ENCODE data around the gene PPDPF.
A peak's percentile ranks its signal among the peaks of the same experiment; 100 is the strongest.

Gene PPDPF

DNA sequence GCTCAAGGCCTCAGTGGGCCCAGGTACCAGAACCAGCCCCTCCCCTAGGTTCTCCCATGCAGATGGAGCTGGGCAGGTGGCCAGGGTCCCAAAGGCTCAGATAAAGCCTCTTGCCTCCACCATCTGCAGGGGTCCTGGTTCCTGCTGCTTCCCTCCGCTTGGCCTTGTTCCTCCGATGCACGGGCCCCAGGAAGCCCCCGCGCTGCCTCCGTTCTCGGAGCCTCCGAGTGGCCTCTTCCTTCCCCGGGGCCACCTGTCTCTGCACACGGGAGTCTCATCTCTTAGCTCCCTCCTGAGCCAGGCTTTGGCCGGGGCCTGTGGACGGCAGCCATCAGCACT, 18.5 kb downstream of the PPDPF start:
- DNase-seq, result no peak

DNA sequence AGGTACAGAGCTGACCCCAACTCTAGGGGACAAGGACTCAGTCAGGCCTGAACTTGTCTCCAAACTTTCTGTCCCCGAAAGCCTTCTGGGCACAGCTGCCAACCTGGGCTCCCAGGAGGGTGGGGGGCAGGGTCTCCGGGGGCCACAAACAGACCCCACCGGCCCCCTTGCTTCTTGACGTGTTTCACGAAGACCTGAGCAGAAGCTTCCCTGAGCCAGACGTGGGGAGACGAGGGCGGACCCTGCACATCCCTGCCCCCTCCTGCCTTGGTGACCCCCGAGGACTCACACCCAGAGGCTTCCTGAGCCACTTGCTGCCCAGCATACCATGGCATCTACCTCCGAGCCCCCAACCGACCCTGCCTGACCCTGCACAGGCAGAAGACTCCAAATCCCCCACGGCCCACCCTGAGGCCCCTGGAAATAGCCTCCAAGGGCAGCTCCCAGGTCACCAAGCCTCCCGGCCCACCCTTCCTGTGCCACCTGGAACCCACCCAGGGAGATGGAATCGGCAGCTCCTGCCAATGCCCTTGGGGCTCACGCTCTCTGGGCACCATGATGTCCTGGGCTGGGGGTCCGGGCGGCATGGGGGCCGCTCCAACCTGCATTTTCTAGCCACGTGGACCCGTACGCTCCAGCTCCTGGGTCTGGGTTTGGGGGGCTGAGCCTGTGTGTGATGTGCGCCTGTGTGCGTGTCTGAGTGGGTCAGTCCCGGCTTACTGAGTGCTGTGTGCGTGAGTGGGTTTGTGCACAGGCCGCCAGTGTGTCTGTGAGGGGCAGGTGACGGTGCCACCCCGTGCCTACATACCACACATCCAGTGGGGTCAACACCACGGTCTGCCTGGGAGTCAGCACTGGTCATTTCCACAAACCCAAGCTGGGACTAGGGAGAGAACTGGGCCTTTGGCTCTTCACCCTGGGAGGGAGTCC, 19.1 kb downstream of the PPDPF start:
- no peak for DNase-seq

DNA sequence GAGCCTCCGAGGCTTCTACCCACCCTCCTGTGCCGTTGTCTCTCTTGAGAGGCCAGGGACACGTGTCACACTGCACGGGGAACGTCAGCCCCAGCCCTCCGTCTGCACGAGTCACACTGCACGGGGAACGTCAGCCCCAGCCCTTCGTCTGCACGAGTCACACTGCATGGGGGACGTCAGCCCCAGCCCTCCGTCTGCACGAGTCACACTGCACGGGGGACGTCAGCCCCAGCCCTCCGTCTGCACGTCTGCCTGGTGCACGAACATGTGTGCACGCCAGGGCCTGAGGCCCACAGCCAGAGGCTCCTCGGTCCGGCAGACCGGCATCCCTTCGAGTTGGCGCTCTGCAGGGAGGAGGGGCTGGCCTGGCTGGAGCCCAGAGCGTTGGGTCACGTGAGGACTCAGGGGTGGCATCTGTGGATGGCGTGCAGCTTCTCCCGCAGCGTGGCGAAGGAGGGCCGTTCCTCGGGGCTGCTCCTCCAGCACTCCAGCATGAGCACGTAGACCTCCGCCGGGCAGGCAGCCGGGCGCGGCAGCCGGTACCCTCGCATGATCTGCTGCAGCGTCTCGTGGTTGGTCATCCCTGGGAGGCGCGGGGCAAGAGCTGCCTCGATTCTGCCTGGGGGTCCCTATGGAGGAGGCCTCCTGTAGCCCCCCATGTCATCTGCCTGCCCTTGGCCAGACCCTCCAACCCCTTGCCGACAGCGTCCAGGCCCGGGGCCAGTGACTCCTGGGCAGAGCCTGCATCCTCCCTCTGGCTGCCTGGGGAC, 20.0 kb downstream of the PPDPF start:
- DNase-seq, result no peak

DNA sequence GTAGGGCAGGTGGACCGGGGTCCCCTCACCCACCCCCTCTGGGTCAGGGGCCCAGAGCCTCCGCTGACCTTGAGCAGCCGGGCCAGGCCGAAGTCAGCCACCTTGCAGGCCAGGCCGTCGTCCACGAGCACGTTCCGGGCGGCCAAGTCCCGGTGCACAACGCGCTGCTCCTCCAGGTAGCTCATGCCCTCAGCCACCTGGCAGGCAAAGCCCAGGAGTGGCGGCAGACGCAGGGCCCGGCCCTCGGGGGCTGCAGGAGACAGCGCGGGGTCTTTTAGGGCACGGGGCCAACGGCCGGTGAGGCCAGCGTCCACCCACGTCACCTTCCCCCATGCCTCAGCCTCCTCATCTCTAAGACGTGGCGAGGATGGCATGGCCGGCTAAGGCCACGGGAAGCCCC, 20.8 kb downstream of the PPDPF start:
- DNase-seq, result no peak

DNA sequence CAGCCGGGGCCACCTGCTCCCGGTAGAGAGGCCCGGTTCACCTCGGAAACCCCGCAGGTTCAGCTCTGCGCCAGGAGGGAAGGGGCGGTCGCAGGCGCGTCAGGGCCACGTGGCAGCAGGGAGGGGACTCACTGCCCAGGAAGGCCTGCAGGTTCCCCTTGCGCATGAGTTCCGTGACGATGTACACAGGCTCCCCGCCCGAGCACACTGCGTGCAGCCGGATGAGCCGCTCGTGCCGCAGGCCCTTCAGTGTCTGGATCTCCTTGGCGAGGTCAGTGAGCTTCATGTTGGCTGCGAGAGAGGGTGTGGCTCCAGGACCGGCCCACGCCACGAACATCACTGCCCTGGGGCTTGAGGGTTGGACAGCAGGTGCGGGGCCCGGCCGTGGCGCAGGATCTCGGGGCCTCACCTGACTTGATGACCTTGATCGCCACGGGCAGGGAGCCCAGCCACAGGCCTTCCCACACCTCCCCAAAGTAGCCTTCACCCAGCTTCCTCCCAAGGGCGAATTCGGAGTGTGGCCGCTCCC, 21.5 kb downstream of the PPDPF start:
- DNase-seq, result no peak

DNA sequence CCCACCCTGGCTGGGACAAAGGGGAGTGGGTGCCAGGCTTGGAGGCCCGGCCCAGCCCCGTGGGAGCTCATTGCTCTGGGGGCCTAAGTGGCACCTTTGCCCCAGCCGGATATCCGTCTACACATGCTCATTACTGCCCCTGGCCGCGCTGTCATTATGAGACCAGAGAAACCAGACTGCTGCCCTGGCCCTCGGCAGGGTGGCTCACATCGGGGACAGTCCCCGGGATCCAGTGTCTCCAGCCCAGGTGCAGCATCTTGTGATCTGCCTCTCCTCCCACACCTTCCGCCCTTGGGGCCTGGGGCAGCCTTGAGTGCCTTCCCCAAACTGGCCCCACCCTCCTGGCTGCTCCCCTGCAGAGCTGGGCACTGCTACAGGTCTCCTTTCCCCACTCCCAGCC, 22.1 kb downstream of the PPDPF start:
- DNase-seq, result no peak

DNA sequence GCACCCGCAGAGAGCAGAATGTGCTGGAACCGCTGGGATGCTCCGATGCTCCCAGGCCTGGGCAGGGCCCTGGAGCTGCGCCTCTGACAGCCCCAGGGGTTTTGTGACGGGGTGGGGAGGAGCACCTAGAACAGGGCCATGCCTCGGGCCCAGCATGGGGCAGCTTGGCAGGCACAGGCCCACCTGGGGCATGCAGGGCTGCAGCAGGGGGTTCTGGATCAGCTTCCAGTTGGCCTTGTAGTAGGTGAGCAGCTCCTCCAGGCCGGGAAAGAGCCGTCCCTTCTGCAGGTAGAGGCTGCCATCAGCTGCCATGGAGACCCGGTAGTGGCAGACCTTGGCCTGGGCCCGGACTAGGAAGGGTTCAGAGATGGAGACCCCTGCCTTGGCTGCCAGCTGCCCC, 22.6 kb downstream of the PPDPF start:
- no peak for DNase-seq

DNA sequence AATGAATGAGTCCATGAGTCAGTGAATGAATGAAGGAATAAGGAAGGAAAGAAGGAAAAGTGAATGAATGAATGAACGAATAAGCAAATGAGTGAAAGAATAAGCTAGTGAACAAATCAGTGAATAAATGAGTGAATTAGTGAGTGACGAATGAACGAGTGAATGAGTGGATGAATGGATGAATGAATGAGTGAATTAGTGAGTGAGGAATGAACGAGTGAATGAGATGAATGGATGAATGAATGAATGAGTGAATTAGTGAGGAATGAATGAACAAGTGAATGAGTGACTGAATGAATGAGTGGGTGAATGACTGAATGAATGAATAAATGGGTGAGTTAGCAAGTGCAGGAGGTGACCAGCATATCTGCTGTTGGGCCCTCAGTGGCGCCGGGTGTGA, 23.2 kb downstream of the PPDPF start:
- DNase-seq, result no peak

DNA sequence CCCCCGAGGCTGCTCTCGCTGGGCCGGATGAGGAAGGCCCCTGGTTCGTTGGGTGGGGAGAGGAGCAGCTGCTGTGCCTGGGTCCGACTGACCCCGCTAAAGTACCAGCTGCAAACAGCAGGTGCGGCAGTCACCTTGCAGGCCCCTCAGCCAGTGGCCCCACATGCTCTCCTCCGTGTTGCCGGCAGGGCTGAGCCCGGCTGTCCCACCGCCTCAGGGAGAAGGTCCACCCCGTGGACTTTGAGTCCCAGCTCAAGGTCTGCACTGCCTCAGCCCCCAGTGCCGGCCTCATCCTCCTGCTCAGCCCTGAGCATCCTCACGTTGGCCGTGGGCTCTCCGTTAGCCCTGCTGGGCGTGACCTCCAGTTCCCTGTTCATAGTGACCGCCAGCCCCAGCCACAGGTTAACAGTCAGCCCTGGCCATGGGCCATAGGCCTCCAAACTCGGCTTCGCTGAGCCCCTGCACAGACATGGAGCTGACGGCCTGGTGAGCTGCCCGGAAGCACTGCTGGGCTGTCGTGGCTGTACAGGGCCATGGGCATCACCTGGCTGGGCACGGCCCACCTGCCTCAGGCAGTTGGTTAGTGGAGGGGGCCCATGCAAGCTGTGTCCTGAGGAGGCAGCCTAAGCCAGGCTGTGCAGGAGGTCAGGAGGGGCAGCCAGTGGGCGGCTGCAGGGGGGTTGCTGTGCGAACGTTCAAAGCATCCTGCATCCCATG, 23.8 kb downstream of the PPDPF start:
- DNase-seq, result no peak

DNA sequence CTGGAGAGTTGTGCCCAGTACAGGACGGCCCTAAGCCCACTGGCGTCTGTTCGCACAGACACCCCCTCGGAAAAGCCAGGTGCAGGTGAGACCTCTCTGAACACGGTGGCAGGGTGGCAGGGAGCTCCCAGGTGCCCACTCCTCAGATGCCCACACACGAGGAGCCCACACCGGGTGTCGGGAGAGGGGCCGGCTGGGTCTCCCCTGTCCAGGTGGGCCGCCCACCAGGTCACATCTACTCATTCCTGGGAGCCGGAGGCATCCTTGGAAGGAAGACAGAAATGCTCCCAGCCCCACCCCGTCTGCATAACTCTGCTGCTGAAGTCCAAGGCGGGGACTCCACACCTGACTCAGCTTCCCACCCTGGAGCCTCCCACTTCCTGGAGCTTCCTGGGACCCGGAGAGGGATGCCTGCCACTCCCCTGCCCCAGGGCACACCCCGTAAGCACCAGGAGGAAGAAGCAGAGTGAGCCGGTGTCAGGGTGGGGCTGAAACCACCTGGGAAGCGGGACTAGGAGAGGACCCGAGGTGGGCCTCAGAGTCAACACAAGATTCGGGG, 24.5 kb downstream of the PPDPF start:
- DNase-seq, result no peak

DNA sequence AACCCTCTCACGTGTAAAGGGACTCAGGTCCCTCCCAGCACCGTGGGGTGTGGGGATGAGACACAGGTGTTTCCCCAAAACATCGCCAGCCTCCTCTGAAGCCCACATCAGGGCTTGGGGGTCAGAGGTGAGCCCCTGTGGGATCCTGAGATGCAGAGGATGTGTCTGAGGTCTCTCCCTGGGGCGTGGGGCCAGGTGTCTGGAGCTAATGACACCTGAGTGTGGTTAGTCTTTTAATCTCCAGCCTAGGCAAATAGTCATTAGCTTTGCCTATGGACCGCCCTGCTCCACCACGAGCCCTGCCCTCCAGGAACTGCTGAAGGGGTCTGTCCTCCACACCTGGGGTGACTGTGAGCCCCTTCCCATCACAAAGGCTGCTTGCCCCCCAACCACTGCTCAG, 25.2 kb downstream of the PPDPF start:
- no peak for DNase-seq

DNA sequence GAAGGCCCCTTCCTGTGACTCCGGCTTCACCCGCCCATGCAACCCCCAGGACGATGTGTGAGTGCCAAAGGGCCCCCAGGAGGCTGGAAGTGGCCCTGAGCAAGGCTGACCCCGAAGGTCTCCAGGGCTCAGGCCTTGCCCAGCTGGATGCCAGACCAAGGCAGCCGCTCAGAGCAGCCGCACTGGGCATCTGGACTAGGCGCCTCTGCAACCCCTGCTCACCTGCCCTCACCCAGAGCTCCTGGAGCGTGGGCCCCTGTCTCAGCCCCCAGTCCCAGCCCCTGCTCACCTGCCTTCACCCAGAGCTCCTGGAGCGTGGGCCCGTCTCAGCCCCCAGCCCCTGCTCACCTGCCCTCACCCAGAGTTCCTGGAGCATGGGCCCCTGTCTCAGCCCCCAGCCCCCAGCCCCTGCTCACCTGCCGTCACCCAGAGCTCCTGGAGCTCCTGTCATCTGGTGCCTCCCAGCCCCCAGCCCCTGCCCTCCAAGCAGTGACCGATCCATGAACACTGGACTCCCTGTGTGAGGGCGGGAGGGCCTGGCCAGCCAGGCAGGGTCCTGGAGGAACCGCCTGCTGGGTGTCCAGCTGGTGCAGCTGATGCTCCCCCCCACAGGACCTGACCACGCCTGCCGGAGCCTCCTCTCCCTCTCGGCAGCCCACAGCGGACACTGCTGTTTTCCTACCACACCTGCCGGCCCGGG, 25.8 kb downstream of the PPDPF start:
- DNase-seq, result no peak

DNA sequence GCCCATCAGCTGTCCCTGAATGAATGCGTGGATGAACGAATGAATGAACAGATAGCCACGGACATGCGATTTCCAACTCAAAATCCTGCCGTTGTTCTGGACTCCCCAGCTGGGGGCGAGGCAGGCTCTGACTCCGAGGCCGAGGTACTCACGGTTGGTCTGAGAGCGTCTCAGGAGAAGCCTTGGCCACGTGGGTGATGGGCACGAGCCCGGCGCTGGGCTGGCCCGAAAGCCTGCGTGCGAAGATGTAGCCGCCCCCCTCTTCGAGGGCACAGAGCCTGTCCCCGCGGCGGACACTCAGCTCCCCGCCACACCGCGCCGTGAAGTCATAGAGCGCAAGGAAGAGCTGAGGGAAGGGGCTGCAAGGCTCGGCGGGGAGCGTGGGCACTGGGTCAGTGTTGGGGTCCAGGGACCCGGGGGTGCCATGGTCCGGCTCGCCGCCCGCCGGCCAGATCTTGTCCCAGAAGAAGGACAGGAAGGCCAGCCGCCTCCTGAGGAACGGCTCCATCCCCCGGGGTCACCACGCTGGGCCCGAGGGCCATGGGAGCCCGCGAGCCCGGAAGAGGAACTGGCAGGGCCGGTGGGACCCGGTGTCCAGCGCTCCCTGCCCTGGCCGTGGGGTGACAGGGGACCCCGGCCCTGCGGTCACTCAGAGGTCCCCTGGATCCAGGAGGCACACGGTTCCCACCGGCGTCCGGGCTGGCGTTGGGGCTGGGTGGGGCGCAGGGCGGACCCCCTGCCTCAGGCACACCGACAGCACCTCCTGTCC, 26.6 kb downstream of the PPDPF start:
- DNase-seq, result no peak

DNA sequence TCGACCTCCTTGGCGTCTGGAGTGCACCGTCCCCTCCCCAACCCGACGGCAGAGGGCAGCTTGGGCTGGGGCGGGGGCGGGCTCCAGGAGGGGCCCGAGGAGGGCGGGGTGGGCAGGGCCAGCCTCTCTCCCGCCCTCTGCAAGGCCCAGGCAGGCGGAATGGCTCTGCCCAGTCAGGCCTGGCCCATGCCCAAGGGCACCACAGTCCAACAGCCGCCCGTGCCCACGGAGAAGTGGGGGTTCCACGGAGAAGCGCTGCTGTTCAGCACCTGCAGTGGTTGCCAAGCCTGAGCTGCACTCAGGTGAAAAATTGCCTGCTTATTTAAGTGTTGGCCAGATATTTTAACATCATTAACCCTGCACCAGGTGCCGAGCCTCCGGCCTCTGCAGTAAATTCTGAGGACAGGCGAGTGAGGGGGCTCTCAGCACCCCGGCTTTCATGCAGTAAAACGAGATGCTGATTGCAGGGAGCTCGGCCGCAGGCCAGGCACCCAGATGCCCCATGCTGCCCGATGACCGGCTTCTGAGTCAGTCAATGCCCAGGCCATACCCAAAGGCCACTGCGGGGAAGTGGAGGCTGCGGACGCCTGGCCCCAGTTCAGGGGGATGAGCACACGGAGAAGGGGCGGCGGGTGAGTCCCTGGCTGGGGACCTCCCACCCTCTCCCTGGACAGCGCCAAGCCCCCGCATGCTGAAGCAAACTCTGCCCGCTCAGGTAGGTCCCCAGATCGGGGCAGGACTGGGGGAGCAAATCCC, 27.3 kb downstream of the PPDPF start, which contains the start of gene SRMS:
SRMS (minus strand) TSS at position 25 of the 756 bp plus-strand sequence. CDS start 286 bp downstream, outside the sequence.
- no peak for DNase-seq

DNA sequence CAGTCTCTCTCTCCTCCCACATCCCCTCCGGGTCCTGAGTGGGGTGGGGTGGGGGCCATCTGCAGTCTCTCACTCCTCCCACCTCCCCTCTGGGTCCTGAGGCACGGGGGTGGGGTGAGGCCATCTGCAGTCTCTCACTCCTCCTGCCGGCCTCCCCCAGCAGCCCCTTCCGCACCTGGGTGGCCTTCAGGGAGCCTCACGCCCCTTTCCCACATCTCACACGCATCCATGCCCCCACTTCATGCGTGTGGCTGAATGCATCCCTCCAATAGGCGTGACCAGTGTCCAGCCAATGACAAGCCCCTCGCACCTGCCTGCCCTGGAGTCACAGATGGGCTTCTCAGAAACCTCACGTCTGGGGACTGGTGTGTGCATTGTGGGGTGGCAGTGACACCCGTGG, 28.0 kb downstream of the PPDPF start:
- no peak for DNase-seq

DNA sequence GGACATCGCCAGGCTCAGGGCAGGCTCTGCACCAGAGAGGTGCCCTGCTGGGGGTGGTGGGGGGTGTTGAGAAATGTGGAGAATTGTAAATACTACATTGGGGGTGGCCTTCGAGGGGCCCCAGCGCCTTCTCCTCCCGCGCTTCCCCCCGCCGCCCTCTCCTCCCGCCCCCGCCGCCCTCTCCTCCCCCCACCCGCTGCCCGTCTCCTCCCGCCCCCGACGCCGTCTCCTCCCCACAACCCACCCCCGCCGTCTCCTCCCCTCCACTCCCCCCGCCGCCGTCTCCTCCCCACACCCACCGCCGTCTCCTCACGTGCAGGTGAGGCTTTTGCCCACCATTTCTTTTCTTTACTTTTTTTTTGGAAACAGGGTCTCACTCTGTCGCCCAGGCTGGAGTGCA, 28.5 kb downstream of the PPDPF start:
- no peak for DNase-seq

DNA sequence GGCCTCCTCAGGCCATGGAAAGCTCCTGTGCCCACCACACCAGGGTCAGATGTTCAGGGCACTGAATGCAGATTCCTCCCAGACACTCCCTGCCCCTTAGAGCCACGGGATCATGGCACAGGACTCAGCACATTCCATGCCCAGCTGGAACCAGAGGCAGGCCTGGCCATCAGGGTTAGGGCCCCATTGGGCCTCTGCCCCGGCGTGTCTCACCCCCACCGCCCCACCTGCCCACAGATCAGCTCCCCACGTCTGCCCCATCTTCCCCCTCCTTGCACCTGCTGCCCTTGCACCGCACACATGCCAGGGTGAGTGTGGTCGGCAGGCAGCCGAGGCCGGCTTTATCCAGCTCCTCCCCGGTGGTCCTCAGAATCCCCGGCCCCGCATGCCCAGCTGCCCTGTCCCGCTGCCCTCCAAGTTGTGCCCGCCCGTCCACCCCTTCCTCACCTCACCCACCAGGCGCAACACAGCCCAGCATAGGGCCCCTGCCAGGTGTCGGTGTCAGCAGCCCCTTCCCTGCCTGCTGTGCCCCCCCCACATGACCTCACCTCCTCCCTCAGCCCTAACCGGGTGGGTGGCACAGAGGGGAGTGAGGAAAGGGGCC, 29.2 kb downstream of the PPDPF start:
- DNase-seq, result no peak

DNA sequence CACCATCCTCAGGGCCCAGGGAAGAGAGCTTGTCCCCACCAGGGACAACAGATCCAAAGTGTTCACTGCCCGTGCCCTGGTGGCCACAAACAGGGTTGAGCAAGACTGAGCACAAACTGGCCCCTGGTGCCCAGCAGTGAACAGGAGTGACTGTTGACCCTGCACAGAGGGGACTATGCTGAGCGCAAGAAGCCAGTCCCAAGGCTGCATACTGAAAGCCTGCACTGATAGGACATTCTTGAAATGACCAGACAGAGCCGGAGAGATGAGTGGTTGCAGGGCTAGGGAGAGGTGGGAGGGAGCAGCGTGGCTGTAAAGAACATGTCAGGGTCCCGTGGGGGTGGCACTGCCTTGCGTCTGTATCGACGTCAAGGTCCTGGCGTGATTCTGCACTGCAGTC, 30.5 kb downstream of the PPDPF start:
- no peak for DNase-seq

DNA sequence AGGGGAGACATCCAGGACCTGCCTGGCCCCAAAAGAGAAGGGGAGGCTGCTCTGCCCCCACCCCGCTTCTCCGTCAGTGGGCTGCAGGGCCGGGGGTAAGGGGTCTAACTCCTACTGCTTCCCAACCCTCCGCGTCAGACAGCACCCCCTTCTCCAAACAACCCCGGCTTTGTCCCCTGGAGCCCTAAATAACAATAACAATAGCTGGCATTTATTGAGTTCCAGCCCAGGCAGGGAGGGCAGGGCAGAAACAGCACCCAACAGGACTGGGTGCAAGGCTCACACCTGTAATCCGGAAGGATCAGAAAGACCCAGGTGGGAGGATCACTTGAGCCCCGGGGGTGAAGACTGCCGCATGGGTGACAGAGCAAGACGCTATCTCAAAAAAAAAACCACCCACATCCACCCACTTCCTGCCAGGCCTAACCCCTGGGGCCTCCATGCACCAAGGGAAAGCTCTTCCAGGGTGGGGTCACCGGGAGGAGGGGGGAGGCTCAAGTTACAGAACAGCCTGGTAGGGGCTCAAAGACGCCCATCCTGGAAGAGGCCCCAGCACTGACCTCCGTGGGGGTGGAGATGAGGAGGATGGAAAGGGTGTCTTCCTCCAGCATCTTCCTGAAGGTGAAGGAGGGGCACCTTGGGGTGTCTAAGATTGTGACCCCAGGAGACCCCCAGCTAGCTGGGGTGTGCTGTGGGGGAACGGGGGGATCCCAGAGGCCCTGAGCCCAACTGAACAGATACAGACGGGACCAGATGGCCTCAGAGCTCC, 32.1 kb downstream of the PPDPF start:
- DNase-seq, result peak; percentile 55
